Ishikawa (cell line): ENCODE data around the gene IPO11.

Experiments
- CEBPB ChIP-seq: IDR thresholded peaks from 2 replicates; pipeline ENCODE4 v1.6.1; 2012
- CREB1 ChIP-seq: IDR thresholded peaks from 2 replicates; pipeline ENCODE4 v1.6.1; 2012; ENCODE audit warnings: low read depth
- EGR1 ChIP-seq: IDR thresholded peaks from 2 replicates; pipeline ENCODE4 v1.6.1; 2012
- EP300 ChIP-seq: IDR thresholded peaks from 2 replicates; pipeline ENCODE4 v1.6.1; 2012; ENCODE audit warnings: borderline replicate concordance
- FOXM1 ChIP-seq: IDR thresholded peaks from 2 replicates; pipeline ENCODE4 v1.6.1; 2012; ENCODE audit warnings: low read depth, borderline replicate concordance
- MAX ChIP-seq: IDR thresholded peaks from 2 replicates; pipeline ENCODE4 v1.6.1; 2012
- NFIC ChIP-seq: IDR thresholded peaks from 2 replicates; pipeline ENCODE4 v1.6.1; 2012
- RAD21 ChIP-seq: IDR thresholded peaks from 2 replicates; pipeline ENCODE4 v1.6.1; 2012; ENCODE audit warnings: low read depth
- REST ChIP-seq: IDR thresholded peaks from 2 replicates; pipeline ENCODE4 v1.6.1; 2012; ENCODE audit warnings: low read depth, mild to moderate bottlenecking
- TAF1 ChIP-seq: IDR thresholded peaks from 2 replicates; pipeline ENCODE4 v1.6.1; 2012; ENCODE audit warnings: low read depth, mild to moderate bottlenecking
- TCF12 ChIP-seq: IDR thresholded peaks from 2 replicates; pipeline ENCODE4 v1.6.1; 2012; ENCODE audit warnings: low read depth
- TEAD4 ChIP-seq: IDR thresholded peaks from 2 replicates; pipeline ENCODE4 v1.6.1; 2012
- USF1 ChIP-seq: IDR thresholded peaks from 2 replicates; pipeline ENCODE4 v1.6.1; 2012
- YY1 ChIP-seq: IDR thresholded peaks from 2 replicates; pipeline ENCODE4 v1.6.1; 2012; ENCODE audit warnings: low read depth
- ZBTB7A ChIP-seq: IDR thresholded peaks from 2 replicates; pipeline ENCODE4 v1.6.1; 2012; ENCODE audit warnings: low read depth

Gene IPO11

GRCh38 chr5:62431735-62432620 is 19.4 kb downstream of the IPO11 start:
- TF ChIP-seq FOXM1 (no peak), EP300 (no peak), MAX (no peak), ZBTB7A (no peak), TAF1 (no peak), RAD21 (no peak), NFIC (no peak), CEBPB (no peak), TEAD4 (no peak), REST (no peak), TCF12 (no peak), EGR1 (no peak), CREB1 (no peak)

GRCh38 chr5:62432621-62433064 is 20.1 kb downstream of the IPO11 start:
- TF ChIP-seq ZBTB7A, result no peak
- no peak for TF ChIP-seq EGR1
- no peak for TF ChIP-seq YY1
- TF ChIP-seq TCF12, result no peak

GRCh38 chr5:62448528-62448927 is 36.0 kb downstream of the IPO11 start:
- TF ChIP-seq ZBTB7A (no peak), EGR1 (no peak), MAX (no peak), YY1 (no peak), RAD21 (no peak), TAF1 (no peak), FOXM1 (no peak), EP300 (no peak), CEBPB (no peak), REST (no peak), TEAD4 (no peak), USF1 (no peak), CREB1 (no peak), TCF12 (no peak), NFIC (no peak)

GRCh38 chr5:62450259-62450658 is 37.7 kb downstream of the IPO11 start:
- no peak for TF ChIP-seq CREB1
- no peak for TF ChIP-seq TEAD4
- TF ChIP-seq TAF1, result no peak
- TF ChIP-seq TCF12, result no peak
- no peak for TF ChIP-seq CEBPB
- no peak for TF ChIP-seq ZBTB7A
- TF ChIP-seq EP300, result no peak
- TF ChIP-seq REST, result no peak
- no peak for TF ChIP-seq USF1
- TF ChIP-seq EGR1, result no peak
- no peak for TF ChIP-seq YY1
- no peak for TF ChIP-seq RAD21
